ENCODE data around the gene ARMS2.

DNA sequence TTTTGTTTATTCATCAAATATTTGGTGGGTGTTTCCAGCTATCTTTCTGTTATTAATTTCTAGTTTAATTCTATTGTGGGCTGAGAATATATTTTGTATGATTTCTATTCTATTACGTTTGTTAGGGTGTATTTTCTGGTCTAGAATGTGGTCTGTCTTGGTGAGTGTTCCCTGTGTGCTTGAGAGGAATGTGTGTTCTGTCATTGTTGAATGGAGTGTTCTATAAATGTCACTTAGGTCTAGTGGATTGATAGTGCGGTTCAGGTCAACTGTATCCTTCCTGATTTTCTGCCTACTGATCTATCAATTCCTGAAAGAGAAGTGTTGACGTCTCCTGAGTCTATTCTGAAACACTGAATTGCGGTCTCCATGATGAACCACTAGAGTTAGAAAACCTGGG is 15.4 kb downstream of the ARMS2 start:
- TF ChIP-seq, protein P1, sequence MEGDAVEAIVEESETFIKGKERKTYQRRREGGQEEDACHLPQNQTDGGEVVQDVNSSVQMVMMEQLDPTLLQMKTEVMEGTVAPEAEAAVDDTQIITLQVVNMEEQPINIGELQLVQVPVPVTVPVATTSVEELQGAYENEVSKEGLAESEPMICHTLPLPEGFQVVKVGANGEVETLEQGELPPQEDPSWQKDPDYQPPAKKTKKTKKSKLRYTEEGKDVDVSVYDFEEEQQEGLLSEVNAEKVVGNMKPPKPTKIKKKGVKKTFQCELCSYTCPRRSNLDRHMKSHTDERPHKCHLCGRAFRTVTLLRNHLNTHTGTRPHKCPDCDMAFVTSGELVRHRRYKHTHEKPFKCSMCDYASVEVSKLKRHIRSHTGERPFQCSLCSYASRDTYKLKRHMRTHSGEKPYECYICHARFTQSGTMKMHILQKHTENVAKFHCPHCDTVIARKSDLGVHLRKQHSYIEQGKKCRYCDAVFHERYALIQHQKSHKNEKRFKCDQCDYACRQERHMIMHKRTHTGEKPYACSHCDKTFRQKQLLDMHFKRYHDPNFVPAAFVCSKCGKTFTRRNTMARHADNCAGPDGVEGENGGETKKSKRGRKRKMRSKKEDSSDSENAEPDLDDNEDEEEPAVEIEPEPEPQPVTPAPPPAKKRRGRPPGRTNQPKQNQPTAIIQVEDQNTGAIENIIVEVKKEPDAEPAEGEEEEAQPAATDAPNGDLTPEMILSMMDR (IDR thresholded peaks at IDR 0.05): no peak
- TF ChIP-seq EZH2phosphoT487 (IDR thresholded peaks at IDR 0.05) (no peak), EZH2 (IDR thresholded peaks at IDR 0.05) (no peak)
